D721Med (cell line): Measurements from ENCODE around the gene DUSP9.
"Not testable (repeated sequence)": the region's sequence is repeated elsewhere in the genome, so short reads cannot be mapped to it uniquely, and the experiment has no call there.

Source experiments
- DNase-seq: peaks from one replicate; pipeline ENCODE4 v3.0.0; 2011; ENCODE audit warnings: low spot score; ENCODE audit not compliant: insufficient read length
- FAIRE-seq: peaks from 2 replicates; lab custom pipeline; 2011; peaks lifted over from hg19 to GRCh38; lab: Jason Lieb, UNC
- TF ChIP-seq, protein P1 (sequence below): IDR thresholded peaks from 2 replicates; pipeline ENCODE4 v1.5.1; 2012; ENCODE audit warnings: mild to moderate bottlenecking, control low read depth; ENCODE audit not compliant: insufficient read depth; ENCODE audit errors: missing control alignments

Gene DUSP9

DNA sequence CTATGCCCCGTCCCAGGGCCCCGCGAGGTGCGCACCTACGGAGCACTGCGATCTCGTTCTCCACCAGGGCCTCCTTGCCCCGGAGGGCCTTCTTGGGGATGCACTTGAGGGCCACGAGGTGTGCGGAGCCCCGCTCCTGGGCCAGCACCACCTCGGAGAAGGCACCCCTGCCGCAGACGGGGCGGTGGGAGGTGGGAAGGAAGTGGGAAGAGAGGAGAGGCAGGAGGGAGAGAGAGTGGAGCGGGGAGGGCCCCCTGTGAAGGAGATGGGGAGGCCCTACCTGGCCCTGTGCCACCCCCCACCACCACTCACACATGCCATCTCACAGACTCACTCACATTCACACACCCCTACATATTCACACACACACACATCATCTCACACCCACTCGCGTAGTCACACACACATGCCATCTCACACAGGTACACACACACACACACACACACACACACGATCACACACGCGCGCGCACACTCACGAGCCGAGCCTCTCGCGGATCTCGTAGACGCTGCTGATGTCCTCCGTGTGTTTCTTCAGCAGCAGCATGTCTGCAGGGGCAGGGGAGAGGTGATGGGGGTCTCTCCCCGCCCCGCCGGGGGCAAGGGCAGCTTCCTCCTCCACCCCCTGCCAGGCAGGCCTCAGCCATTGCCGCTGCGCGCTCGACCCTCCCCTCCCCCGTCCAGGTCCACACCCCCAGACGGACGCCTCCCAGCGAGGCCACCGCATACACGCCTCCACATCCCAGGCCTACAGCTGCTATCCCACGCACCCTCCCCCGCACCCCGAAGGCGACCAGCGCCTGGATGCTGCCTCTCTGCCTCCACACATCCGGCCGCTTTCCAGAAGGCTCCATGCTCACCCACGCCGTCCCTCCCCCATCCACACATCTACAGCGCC lies 25.8 kb downstream of the DUSP9 start:
- FAIRE-seq (no peak), DNase-seq (no peak)
- TF ChIP-seq, protein P1, sequence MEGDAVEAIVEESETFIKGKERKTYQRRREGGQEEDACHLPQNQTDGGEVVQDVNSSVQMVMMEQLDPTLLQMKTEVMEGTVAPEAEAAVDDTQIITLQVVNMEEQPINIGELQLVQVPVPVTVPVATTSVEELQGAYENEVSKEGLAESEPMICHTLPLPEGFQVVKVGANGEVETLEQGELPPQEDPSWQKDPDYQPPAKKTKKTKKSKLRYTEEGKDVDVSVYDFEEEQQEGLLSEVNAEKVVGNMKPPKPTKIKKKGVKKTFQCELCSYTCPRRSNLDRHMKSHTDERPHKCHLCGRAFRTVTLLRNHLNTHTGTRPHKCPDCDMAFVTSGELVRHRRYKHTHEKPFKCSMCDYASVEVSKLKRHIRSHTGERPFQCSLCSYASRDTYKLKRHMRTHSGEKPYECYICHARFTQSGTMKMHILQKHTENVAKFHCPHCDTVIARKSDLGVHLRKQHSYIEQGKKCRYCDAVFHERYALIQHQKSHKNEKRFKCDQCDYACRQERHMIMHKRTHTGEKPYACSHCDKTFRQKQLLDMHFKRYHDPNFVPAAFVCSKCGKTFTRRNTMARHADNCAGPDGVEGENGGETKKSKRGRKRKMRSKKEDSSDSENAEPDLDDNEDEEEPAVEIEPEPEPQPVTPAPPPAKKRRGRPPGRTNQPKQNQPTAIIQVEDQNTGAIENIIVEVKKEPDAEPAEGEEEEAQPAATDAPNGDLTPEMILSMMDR = no peak

DNA sequence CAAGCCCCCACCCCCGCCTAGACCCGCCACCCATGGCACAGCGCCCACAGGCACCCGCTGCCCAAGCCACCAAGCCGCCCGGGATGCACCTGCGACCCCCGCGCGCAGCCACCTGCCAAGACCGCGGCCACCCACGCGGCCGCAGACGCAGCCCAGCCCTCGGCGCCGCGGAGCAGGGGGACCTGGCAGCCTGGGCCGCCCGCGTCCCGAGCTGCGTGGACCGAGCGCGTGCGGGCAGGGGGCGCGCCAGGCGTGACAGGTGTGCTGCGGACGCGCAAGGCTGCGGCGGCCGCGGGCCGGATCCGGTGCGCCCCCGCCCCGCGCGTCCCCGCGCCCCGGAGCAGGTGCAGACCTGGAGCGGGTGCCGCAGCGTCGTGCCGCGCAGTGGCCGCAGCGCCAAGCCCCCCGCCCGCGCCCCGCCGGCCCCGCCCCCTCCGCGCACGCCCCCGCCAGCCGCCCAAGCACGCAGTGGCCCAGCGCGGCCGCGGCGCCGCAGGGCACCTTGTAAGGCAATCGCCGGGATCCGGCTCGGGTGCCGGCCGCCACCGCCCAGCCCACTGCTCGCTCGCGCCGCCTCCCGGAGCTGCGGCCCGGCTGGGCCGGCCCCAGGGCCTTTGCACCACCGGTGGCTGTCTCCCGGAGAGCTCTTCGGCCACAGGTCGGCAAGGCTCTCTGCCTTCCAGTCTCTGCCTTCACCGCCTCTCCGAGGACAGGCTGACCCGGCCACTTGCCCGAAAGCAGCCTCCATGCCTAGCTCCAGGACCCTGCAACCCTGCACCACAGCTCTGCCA lies 26.6 kb downstream of the DUSP9 start, which contains the start of gene PNCK:
Gene PNCK (minus strand): TSS at position 386 of the 791 bp plus-strand sequence. CDS start 737 bp downstream, outside the sequence.
- no peak for FAIRE-seq
- TF ChIP-seq, protein P1 = no peak
- no peak for DNase-seq

DNA sequence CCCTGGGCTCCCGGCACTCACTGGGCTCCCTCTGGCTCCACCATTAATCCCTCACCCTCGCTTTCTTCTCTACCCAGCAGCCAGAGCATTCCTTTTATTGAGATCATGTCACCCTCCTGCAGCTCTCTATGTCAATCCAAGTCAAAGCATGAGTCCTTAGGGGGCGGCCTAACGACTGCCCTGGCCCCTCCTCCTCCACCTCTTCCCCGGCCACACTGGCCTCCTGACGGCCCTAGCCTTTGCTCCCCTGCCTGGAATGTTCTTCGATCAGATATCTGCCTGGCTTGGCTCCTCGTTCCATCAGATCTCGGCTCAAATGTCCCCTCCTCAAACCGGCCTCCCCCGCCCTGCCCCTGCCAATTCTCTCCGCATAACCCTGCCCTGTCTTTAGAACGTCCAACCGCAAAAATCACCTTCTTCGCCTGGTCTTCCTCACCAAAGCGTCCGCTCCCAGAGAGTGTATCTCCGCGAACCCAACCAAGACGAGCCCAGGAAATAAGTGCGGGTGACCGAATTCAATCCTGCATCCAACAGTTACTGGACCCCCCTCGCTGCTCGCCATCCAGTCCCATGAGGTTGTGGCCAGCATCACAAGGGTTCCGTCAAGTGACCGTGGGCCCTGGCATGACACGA lies 27.3 kb downstream of the DUSP9 start:
- DNase-seq (no peak), FAIRE-seq (no peak)
- TF ChIP-seq, protein P1 = no peak

DNA sequence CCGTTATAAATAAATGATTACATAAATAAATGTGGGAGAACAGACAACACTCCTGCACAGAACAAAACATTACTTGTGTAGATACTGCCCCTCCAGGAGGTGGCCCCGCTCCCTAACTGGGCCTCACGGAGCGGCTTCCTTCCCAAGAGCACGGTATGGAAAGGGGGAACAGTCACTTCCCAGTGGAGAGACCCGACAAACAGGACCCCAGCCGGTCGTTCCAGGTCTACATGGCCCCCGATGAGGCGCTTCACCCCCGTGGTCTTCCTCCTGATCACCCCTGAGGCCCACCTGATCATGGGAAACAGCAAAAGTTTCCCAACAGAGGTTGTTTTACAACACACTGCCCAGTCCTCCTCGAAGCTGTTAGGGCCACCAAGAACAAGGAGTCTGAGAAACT lies 34.2 kb downstream of the DUSP9 start:
- DNase-seq (no peak), FAIRE-seq (no peak)
- TF ChIP-seq, protein P1 = no peak

DNA sequence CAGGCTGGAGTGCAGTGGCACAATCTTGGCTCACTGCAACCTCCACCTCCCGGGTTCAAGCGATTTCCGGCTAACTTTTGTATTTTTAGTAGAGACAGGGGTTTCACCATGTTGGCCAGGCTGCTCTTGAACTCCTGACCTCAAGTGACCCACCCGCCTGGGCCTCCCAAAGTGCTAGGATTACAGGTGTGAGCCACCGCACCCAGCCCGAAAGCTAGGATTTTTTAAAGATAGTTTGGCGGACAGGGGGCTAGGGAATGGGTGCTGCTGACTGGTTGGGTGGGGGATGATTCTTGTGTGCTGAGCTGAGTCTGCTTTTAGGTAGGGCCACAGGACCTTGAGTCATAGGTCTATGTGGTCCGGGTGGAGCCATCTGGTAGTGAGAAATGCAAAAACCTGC lies 36.5 kb downstream of the DUSP9 start:
- FAIRE-seq, DNase-seq: not testable (repeated sequence)

DNA sequence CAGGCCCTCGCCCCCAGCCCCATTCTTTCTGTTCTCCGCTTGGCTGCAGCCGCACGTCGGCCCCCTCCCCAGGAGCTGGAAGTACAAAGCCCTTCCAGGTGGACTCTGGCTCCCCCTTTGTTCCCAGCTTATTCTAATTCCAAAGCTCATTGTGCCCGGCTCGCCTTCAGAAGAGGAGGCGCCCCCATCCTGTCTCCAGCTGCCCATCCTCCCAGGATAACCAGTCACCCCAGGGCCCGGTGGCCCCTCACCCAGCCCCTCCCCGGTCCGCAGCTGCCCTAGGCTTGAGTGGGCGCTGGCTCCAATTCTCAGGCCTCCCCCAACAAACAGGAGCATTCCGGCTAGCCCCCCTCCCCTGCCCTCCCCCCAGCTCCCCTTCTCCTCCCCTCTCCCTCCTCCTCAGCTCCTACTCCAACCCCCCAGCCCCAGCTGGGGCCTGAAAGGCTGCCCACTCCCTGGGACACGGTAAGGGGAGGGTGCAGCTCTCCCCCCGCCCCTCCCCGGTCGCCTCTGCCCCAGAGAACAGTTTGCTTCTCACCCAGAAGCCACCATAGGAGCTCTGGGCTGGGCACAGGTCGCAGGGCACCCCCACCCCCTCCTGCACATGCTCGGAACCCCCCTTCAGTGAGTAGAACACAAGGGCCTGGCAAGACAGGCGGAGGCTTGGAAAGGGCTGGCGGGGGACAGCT lies 37.6 kb downstream of the DUSP9 start:
- DNase-seq (no peak), FAIRE-seq (no peak)
- TF ChIP-seq, protein P1 = no peak

DNA sequence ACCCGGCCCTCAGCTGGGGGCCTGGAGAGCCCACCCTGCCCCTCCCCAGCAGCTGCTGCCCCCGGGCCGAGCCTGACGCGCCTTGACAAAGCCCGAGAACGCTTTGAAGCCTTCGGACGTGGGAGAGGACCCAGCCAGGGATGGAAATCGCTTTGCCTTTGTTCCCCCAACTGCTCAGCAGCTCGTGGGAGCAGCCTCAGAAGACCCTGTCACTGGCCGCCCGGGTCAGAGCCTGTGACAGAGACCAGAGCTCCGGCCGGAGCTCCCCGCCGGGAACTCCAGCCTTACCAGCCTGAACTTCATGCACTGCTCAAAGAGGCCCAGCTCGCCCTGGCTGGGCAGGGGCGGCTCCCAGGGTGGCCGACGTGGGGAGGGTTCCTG lies 38.1 kb downstream of the DUSP9 start:
- DNase-seq (no peak), FAIRE-seq (no peak)
- TF ChIP-seq, protein P1 = no peak
